ENCODE data around the gene TBC1D8. TPM values are rescaled to one million over a fixed set of nuclear protein-coding genes. Genes with fewer than 3 reads are reported as not detected.
"Not testable (repeated sequence)": the region's sequence is repeated elsewhere in the genome, so short reads cannot be mapped to it uniquely, and the experiment has no call there.

TBC1D8 gene
- total RNA-seq, 8 experiments from 2014 or later = 4.7 to 14.3 (median 10.9) TPM

- no peak overlapping the region for H3K4me3 ChIP-seq
- ATAC-seq (replicated peaks in 6 of 8) = no peak
- in situ Hi-C loops (cut with MboI; ENCODE audit: low pct_unique_long_range_greater_than_20kb in 2 of 9, low sequenced_read_pairs in 9 of 9, unreplicated experiment in 9 of 9) = no loop called here
- no peaks in the 10 kb centered on the region for H3K4me1 ChIP-seq (replicated peaks in 1 of 2)
- 52 to 97% (median 80%) methylated on average over 1 to 3 of the region's 3 CpGs; no CpG with 5 or more reads in 1 of the 10 experiments for WGBS, 10 experiments
- H3K27ac ChIP-seq = no peak overlapping the region
Measured at GRCh38 chr2:101058386-101058785, 92.8 kb downstream of the TBC1D8 start.

- in situ Hi-C loops (cut with MboI; ENCODE audit: low pct_unique_long_range_greater_than_20kb in 2 of 9, low sequenced_read_pairs in 9 of 9, unreplicated experiment in 9 of 9) = no loop called here
- peak in 3 of 8 experiments; percentile 54 to 94 (median 81) for ATAC-seq (replicated peaks in 6 of 8)
- Histone ChIP-seq H3K4me3 (no peak overlapping the region), H3K27ac (no peak overlapping the region), H3K4me1 (replicated peaks in 1 of 2) (no peaks in the 10 kb centered on the region)
- 19 to 100% (median 87%) methylated on average over 1 to 5 of the region's 5 CpGs; no CpG with 5 or more reads in 1 of the 10 experiments for WGBS, 10 experiments
Measured at GRCh38 chr2:101057051-101057933, 93.9 kb downstream of the TBC1D8 start.

- WGBS, 10 experiments = 0 to 100% (median 83%) methylated on average over 1 to 3 of the region's 3 CpGs; no CpG with 5 or more reads in 2 of the 10 experiments
- H3K4me3 ChIP-seq = no peak overlapping the region
- no peaks in the 10 kb centered on the region for H3K4me1 ChIP-seq (replicated peaks in 1 of 2)
- no peak for ATAC-seq (replicated peaks in 6 of 8)
- H3K27ac ChIP-seq = no peak overlapping the region
- in situ Hi-C loops (cut with MboI; ENCODE audit: low pct_unique_long_range_greater_than_20kb in 2 of 9, low sequenced_read_pairs in 9 of 9, unreplicated experiment in 9 of 9) = no loop called here
Measured at GRCh38 chr2:101053117-101053516, 98.1 kb downstream of the TBC1D8 start.

- Histone ChIP-seq H3K4me3 (no peak overlapping the region), H3K27ac (no peak overlapping the region), H3K4me1 (replicated peaks in 1 of 2) (peaks cover 0 to 4% of the 10 kb centered on the region in 2 donors)
- in situ Hi-C loops (cut with MboI; ENCODE audit: low pct_unique_long_range_greater_than_20kb in 2 of 9, low sequenced_read_pairs in 9 of 9, unreplicated experiment in 9 of 9) = no loop called here
- 14 to 100% (median 89%) methylated on average over 1 to 5 of the region's 5 CpGs; no CpG with 5 or more reads in 2 of the 10 experiments for WGBS, 10 experiments
- no peak for ATAC-seq (replicated peaks in 6 of 8)
Measured at GRCh38 chr2:101052147-101052546, 99.0 kb downstream of the TBC1D8 start.

- in situ Hi-C loops (cut with MboI; ENCODE audit: low pct_unique_long_range_greater_than_20kb in 2 of 9, low sequenced_read_pairs in 9 of 9, unreplicated experiment in 9 of 9); H3K4me1 ChIP-seq (replicated peaks in 1 of 2); H3K27ac ChIP-seq; H3K4me3 ChIP-seq; ATAC-seq (replicated peaks in 6 of 8): not testable (repeated sequence)
- WGBS, 10 experiments = 87 to 100% (median 97%) methylated on average over 1 to 6 of the region's 6 CpGs; no CpG with 5 or more reads in 2 of the 10 experiments
Measured at GRCh38 chr2:101050886-101051285, 100.3 kb downstream of the TBC1D8 start.

GRCh38 chr2:101048756-101049155 lies 102.4 kb downstream of the TBC1D8 start:
- H3K4me3 ChIP-seq = no peak overlapping the region
- no peak overlapping the region for H3K27ac ChIP-seq
- peaks cover 0 to 5% of the 10 kb centered on the region in 2 donors for H3K4me1 ChIP-seq (replicated peaks in 1 of 2)
- WGBS, 10 experiments = 33 to 100% (median 88%) methylated on average over 1 to 3 of the region's 3 CpGs; no CpG with 5 or more reads in 1 of the 10 experiments
- ATAC-seq (replicated peaks in 6 of 8) = no peak
- in situ Hi-C loops (cut with MboI; ENCODE audit: low pct_unique_long_range_greater_than_20kb in 2 of 9, low sequenced_read_pairs in 9 of 9, unreplicated experiment in 9 of 9) = loop anchor here in 1 of 9 experiments (25.0 kb wide), 1 partner anchor 139 kb away; no protein-coding TSS in a partner anchor

- H3K4me1 ChIP-seq (replicated peaks in 1 of 2) = peaks cover 0 to 5% of the 10 kb centered on the region in 2 donors
- in situ Hi-C loops (cut with MboI; ENCODE audit: low pct_unique_long_range_greater_than_20kb in 2 of 9, low sequenced_read_pairs in 9 of 9, unreplicated experiment in 9 of 9) = loop anchor here in 1 of 9 experiments (25.0 kb wide), 1 partner anchor 140 kb away; no protein-coding TSS in a partner anchor
- 60 to 100% (median 100%) methylated on average over 1 to 6 of the region's 6 CpGs; no CpG with 5 or more reads in 3 of the 10 experiments for WGBS, 10 experiments
- no peak overlapping the region for H3K4me3 ChIP-seq
- peak in 1 of 8 experiments; percentile 59 for ATAC-seq (replicated peaks in 6 of 8)
- H3K27ac ChIP-seq = no peak overlapping the region
Measured at GRCh38 chr2:101047774-101048173, 103.4 kb downstream of the TBC1D8 start.

GRCh38 chr2:101047075-101047766 lies 104.0 kb downstream of the TBC1D8 start:
- Histone ChIP-seq H3K27ac (no peak overlapping the region), H3K4me3 (no peak overlapping the region), H3K4me1 (replicated peaks in 1 of 2) (peaks cover 0 to 5% of the 10 kb centered on the region in 2 donors)
- WGBS, 10 experiments = 73 to 100% (median 93%) methylated on average over 1 to 6 of the region's 12 CpGs; no CpG with 5 or more reads in 5 of the 10 experiments
- in situ Hi-C loops (cut with MboI; ENCODE audit: low pct_unique_long_range_greater_than_20kb in 2 of 9, low sequenced_read_pairs in 9 of 9, unreplicated experiment in 9 of 9) = loop anchor here in 1 of 9 experiments (25.0 kb wide), 1 partner anchor 140 kb away; no protein-coding TSS in a partner anchor
- no peak for ATAC-seq (replicated peaks in 6 of 8)

- no peak overlapping the region for H3K27ac ChIP-seq
- no peak for ATAC-seq (replicated peaks in 6 of 8)
- in situ Hi-C loops (cut with MboI; ENCODE audit: low pct_unique_long_range_greater_than_20kb in 2 of 9, low sequenced_read_pairs in 9 of 9, unreplicated experiment in 9 of 9) = loop anchor here in 1 of 9 experiments (25.0 kb wide), 1 partner anchor 142 kb away; no protein-coding TSS in a partner anchor
- H3K4me3 ChIP-seq = no peak overlapping the region
- peaks cover 0 to 5% of the 10 kb centered on the region in 2 donors for H3K4me1 ChIP-seq (replicated peaks in 1 of 2)
- WGBS, 10 experiments = 66 to 100% (median 96%) methylated on average over 1 to 7 of the region's 10 CpGs; no CpG with 5 or more reads in 3 of the 10 experiments
Measured at GRCh38 chr2:101045330-101045729, 105.9 kb downstream of the TBC1D8 start.

- H3K27ac ChIP-seq = no peak overlapping the region
- in situ Hi-C loops (cut with MboI; ENCODE audit: low pct_unique_long_range_greater_than_20kb in 2 of 9, low sequenced_read_pairs in 9 of 9, unreplicated experiment in 9 of 9) = loop anchor here in 1 of 9 experiments (25.0 kb wide), 1 partner anchor 146 kb away; no protein-coding TSS in a partner anchor
- H3K4me1 ChIP-seq (replicated peaks in 1 of 2) = no peaks in the 10 kb centered on the region
- no peak for ATAC-seq (replicated peaks in 6 of 8)
- H3K4me3 ChIP-seq = no peak overlapping the region
- WGBS, 10 experiments = 66 to 100% (median 82%) methylated on average over 2 to 4 of the region's 4 CpGs; no CpG with 5 or more reads in 2 of the 10 experiments
Measured at GRCh38 chr2:101041413-101041812, 109.8 kb downstream of the TBC1D8 start.

GRCh38 chr2:101040761-101041160 lies 110.4 kb downstream of the TBC1D8 start:
- Histone ChIP-seq H3K4me1 (replicated peaks in 1 of 2) (no peaks in the 10 kb centered on the region), H3K4me3 (no peak overlapping the region), H3K27ac (no peak overlapping the region)
- in situ Hi-C loops (cut with MboI; ENCODE audit: low pct_unique_long_range_greater_than_20kb in 2 of 9, low sequenced_read_pairs in 9 of 9, unreplicated experiment in 9 of 9) = loop anchor here in 1 of 9 experiments (25.0 kb wide), 1 partner anchor 147 kb away; no protein-coding TSS in a partner anchor
- WGBS, 10 experiments = 77 to 100% (median 99%) methylated on average over 1 to 6 of the region's 6 CpGs; no CpG with 5 or more reads in 2 of the 10 experiments
- no peak for ATAC-seq (replicated peaks in 6 of 8)

- H3K4me3 ChIP-seq = no peak overlapping the region
- no peak overlapping the region for H3K27ac ChIP-seq
- in situ Hi-C loops (cut with MboI; ENCODE audit: low pct_unique_long_range_greater_than_20kb in 2 of 9, low sequenced_read_pairs in 9 of 9, unreplicated experiment in 9 of 9) = loop anchor here in 1 of 9 experiments (25.0 kb wide), 1 partner anchor 147 kb away; no protein-coding TSS in a partner anchor
- H3K4me1 ChIP-seq (replicated peaks in 1 of 2) = no peaks in the 10 kb centered on the region
- ATAC-seq (replicated peaks in 6 of 8) = no peak
- WGBS, 10 experiments = 10 to 80% (median 59%) methylated on average over 1 to 10 of the region's 13 CpGs; no CpG with 5 or more reads in 4 of the 10 experiments
Measured at GRCh38 chr2:101040072-101040471, 111.1 kb downstream of the TBC1D8 start.
